ENCODE data around the gene TMOD2.
A peak's percentile ranks its signal among the peaks of the same experiment; 100 is the strongest.

Gene TMOD2

GRCh38 chr15:51736069-51736468 lies 15.3 kb upstream of the TMOD2 start:
- no peak for DNase-seq (ENCODE audit: low read depth)

- DNase-seq (ENCODE audit: low read depth): no peak
These were observed 14.5 kb upstream of the TMOD2 start for GRCh38 chr15:51736751-51737521.

- peak; percentile 16 for DNase-seq (ENCODE audit: low read depth)
These were observed 13.7 kb upstream of the TMOD2 start, which contains the start of gene LYSMD2 for GRCh38 chr15:51737522-51738305. LYSMD2 (minus strand) TSS chr15:51737655; CDS start chr15:51737622, 33 bp downstream.

GRCh38 chr15:51738553-51738952 lies 12.8 kb upstream of the TMOD2 start:
- DNase-seq (ENCODE audit: low read depth): no peak

- no peak for DNase-seq (ENCODE audit: low read depth)
These were observed 12.2 kb upstream of the TMOD2 start for GRCh38 chr15:51739061-51739712.

- DNase-seq (ENCODE audit: low read depth): no peak
These were observed 2.1 kb upstream of the TMOD2 start for GRCh38 chr15:51749307-51749706.

- DNase-seq (ENCODE audit: low read depth): no peak
These were observed 1.2 kb upstream of the TMOD2 start for GRCh38 chr15:51750186-51750585.

- DNase-seq (ENCODE audit: low read depth): no peak
These were observed 593 bp downstream of the TMOD2 start for GRCh38 chr15:51751697-51752683.

GRCh38 chr15:51752888-51753287 lies 1.5 kb downstream of the TMOD2 start:
- no peak for DNase-seq (ENCODE audit: low read depth)

- DNase-seq (ENCODE audit: low read depth): no peak
These were observed 2.9 kb downstream of the TMOD2 start for GRCh38 chr15:51754267-51754666.

GRCh38 chr15:51755790-51756189 lies 4.4 kb downstream of the TMOD2 start:
- DNase-seq (ENCODE audit: low read depth): no peak

GRCh38 chr15:51756482-51756881 lies 5.1 kb downstream of the TMOD2 start:
- DNase-seq (ENCODE audit: low read depth): no peak

GRCh38 chr15:51757450-51757849 lies 6.1 kb downstream of the TMOD2 start:
- no peak for DNase-seq (ENCODE audit: low read depth)

GRCh38 chr15:51758645-51759044 lies 7.2 kb downstream of the TMOD2 start:
- peak; percentile 39 for DNase-seq (ENCODE audit: low read depth)

- peak; percentile 93 for DNase-seq (ENCODE audit: low read depth)
These were observed 8.2 kb downstream of the TMOD2 start for GRCh38 chr15:51759557-51760070.

- no peak for DNase-seq (ENCODE audit: low read depth)
These were observed 9.4 kb downstream of the TMOD2 start for GRCh38 chr15:51760805-51761204.

- no peak for DNase-seq (ENCODE audit: low read depth)
These were observed 14.4 kb downstream of the TMOD2 start for GRCh38 chr15:51765751-51766150.

- DNase-seq (ENCODE audit: low read depth): no peak
These were observed 14.9 kb downstream of the TMOD2 start for GRCh38 chr15:51766341-51766740.

- no peak for DNase-seq (ENCODE audit: low read depth)
These were observed 16.6 kb downstream of the TMOD2 start for GRCh38 chr15:51768018-51768417.

- DNase-seq (ENCODE audit: low read depth): no peak
These were observed 19.5 kb downstream of the TMOD2 start for GRCh38 chr15:51770902-51771301.

GRCh38 chr15:51771773-51772172 lies 20.4 kb downstream of the TMOD2 start:
- DNase-seq (ENCODE audit: low read depth): no peak

Data from fibroblast of the conjunctiva (primary cell).